HL-60/S4 (cell line): ENCODE results near the gene PRPF8.

Experiments
- in situ Hi-C: fragments of 300-500 bp; cut with MboI; formaldehyde crosslinking; loops from 2 replicates; pipeline ENCODE4 v1.14.3; 2022; ENCODE audit warnings: low sequenced_read_pairs

The PRPF8 gene

GRCh38 chr17:1647802-1648171 is 36.9 kb downstream of the PRPF8 start:
- in situ Hi-C loops, result no loop called here

DNA sequence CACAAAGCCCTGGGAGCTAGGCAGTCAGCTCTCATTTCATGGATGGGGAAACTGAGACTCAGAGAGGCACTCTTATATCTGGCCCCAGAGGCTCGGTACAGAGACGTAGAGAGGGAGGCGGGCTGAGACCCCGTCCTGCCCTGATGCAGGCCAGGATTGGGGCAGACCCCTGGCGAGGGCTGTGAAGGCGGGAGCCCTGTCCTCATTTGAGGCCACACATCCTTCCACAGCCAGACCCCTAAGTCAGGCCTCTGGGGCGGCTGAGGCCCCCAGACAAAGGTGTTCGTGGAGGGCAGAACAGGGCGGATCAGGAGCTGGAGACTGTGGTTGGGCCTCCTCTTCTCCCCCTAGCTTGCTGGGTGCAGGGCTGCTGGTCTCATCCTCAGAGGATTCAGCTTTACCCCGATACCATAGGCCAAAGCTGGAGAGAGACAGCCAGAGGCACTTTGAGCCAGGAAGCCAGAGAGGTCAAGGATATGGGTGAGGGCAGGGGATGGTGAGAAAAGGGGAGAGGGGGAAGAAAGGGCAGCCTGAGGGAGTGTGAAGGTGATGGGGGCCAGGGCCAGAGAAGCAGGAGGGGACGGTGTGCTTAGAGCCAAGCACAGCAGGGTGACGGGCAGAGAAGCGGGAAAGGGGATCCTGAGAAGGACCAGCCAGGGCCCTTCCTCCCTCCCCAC is 38.3 kb downstream of the PRPF8 start:
- in situ Hi-C loops, result no loop called here

DNA sequence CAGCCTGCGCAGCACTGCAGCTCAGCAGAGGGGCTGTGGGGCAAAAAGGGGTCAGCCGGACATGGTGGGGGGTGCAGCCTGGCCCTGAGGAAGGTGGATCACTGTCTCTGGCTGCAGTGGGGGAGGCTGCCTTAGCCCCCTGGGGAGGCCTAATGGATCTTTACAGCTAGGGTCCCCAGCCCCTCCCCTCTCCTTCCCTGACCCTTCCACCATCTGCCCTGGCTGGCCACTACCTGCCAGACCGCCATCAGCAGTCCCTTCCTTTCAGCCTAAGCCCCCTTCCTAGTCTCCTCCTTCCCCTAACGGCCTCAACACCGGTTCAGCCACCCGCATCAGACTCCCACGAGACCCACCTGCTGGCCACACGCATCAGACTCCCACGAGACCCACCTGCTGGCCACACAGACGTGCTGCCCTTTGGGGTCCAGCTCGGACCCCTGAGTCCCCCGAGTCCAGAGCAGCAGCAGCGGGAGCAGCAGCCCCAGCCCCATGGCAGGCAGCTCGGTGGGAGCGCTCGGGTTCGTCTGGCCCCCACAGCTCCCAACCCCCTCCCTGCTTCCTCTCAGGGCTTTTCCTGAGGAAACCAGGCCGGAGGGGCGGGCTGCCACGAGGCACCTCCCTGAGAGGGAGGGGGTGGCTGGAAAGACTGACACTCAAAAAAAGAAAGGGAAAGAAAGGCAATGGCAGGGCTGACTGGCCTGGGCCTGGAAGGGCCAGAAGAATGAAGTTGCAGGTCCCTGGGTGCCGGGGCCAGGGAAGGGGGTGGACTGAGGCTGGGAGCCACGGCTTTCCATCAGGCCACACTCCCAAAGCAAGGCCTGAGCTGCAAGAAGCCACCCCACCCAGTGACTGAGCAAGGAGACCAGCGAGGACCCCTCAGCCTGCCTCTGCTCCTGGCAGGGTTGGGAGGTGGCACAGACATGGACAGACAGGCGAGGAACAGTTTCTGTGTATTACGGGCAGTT is 39.2 kb downstream of the PRPF8 start, which contains the start of gene SCARF1:
TSS of gene SCARF1 (minus strand) at position 526 of the 965 bp plus-strand sequence. CDS start at position 491, 35 bp downstream.
- in situ Hi-C loops, result no loop called here

DNA sequence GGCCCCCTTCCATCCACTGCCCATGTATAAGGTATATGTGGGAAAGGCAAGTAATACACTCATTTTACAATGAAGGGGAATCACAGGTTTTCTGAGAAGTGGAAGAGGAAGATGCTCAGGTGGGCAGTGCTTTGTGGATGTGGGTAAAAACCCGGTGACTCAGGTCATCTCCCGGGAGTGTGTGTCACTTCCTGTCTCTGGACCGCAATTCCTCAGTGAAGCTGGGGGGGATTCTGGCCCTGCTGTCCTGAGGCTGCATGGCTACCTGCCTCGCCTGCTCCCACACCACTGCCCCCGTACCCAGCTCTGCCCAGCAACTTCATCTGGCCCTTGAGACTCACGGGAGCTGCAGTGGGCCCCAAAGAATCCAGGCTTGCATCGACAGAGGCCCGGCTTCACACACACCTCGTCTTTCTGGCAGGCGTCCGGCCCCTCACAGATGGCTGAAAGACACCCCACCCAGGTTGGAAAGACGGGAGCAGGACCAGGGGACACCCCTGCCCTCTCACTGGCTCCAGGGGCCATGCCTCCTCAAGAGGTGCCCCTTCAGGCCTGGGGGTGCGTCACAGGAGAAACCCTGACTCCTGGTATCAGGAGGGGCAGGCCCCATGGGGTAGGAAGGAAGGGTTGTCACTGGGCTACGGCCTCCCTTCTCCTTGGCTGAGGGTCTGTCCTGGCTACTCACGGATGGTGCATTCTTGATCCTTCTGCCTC is 40.0 kb downstream of the PRPF8 start:
- in situ Hi-C loops, result no loop called here

- in situ Hi-C loops, result no loop called here
Observed at GRCh38 chr17:1643999-1644492, 40.6 kb downstream of the PRPF8 start.

DNA sequence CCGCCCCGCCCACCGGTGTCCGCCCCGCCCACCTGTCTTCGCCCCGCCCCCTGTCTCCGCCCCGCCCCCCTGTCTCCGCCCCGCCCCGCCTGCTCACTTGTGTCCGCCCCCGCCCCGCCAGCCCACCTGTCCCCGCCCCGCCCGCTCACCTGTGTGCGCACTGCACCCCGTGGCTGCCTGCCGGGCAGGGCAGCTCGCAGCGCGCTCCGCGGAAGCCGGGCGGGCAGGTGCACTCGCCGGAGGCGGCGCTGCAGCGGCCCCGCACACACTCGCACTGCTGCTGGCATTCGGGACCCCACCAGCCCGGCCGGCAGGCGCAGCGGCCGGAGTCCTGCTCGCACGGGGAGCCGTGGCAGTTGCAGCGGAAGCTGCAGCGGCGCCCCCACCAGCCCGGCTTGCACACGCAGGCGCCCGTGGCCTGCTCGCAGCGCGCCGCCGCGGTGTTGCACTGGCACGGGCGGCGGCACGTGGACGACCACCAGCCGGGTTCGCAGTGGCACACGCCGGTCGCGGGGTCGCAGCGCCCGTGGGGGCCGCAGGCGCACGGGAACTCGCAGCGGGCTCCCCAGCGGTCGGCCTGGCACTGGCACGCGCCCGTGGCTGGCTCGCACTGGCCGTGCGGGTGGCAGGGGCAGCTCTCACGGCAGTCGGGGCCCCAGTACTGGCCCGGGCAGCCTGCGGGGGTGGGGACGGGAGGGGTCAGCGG is 41.2 kb downstream of the PRPF8 start:
- in situ Hi-C loops, result no loop called here

DNA sequence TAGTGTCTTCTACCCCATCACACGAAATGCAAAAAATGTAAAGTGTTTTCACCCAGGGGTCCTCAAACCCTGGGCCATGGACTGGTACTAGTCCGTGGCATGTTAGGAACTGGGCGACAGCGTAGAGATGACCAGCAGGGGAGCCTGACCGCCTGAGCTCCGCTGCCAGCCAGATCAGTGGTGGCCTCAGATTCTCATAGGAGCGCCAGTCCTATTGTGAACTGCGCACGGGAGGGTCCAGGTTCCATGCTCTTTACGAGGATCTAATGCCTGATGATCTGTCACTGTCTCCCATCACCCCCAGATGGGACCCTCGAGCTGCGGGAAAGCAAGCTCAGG is 43.6 kb downstream of the PRPF8 start:
- in situ Hi-C loops, result no loop called here

- in situ Hi-C loops, result no loop called here
Observed at GRCh38 chr17:1640329-1641064, 44.2 kb downstream of the PRPF8 start.

DNA sequence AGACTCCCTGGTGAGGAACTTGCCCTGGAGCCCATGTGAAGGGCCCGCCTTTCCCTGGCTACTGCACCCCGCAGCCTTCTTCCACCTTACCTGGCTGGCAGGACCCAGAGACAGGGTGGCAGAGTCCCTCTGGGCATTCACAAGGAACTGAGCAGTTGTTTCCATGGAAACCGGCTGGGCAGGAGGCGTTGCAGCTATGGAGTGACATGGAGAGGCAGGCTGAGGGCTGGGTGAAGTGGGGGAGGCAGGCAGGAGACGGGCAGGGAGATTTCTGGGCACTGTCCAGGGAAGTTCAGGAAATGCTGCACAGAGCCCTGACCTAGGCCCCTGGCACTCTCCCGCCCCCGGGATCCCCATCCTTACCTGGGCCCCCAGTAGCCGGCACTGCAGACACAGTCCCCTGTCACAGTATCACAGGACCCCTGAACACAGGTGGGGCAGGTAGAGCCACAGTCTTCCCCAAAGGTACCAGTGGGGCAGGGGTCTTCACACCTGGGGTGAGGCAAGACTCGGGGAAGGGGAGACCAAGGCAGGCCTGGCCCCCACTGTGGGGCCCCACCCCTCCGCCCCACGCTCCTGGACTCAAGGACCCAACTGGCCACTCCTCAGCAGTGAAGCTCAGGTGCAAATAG is 45.0 kb downstream of the PRPF8 start:
- in situ Hi-C loops, result loop anchor here (10.0 kb wide), 1 partner anchor 65 kb away; no protein-coding TSS in a partner anchor

GRCh38 chr17:1638624-1639300 is 45.9 kb downstream of the PRPF8 start:
- in situ Hi-C loops, result loop anchor here (10.0 kb wide), 1 partner anchor 64 kb away; no protein-coding TSS in a partner anchor

DNA sequence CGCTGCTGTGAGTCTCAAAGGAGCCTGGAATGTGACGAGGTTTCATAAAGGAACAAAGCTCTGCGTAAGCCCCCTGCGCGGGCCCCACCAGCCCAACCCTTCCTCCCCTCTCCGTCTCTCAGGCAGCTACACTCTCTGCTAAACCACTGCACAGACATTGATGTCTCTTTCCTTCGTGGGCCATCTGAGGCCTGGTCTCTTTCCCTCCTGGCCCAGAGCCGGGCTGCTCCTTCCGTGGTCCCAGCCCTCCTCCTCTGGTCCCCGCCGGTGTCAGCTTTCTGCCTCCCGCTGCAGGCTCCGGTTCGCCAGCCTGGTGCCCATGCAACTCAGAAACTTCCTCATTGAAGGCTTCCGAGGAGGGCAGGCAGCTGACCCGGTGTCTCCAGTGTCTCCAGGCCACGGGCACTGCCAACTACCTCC is 46.5 kb downstream of the PRPF8 start:
- in situ Hi-C loops, result loop anchor here (10.0 kb wide), 1 partner anchor 63 kb away; no protein-coding TSS in a partner anchor

- in situ Hi-C loops, result loop anchor here (10.0 kb wide), 1 partner anchor 62 kb away; no protein-coding TSS in a partner anchor
Observed at GRCh38 chr17:1636732-1637285, 47.9 kb downstream of the PRPF8 start.

- in situ Hi-C loops, result loop anchor here (10.0 kb wide), 1 partner anchor 61 kb away; no protein-coding TSS in a partner anchor
Observed at GRCh38 chr17:1635675-1636465, 48.8 kb downstream of the PRPF8 start.

- in situ Hi-C loops, result loop anchor here (10.0 kb wide), 1 partner anchor 60 kb away; no protein-coding TSS in a partner anchor
Observed at GRCh38 chr17:1634841-1635650, 49.6 kb downstream of the PRPF8 start.

GRCh38 chr17:1630662-1631061 is 54.0 kb downstream of the PRPF8 start:
- in situ Hi-C loops, result loop anchor here (10.0 kb wide), 1 partner anchor 56 kb away; no protein-coding TSS in a partner anchor
